Metanephros (tissue), 2 donors: Measurements from ENCODE around the gene RCOR2. TPM values are rescaled to one million over a fixed set of nuclear protein-coding genes. Genes with fewer than 3 reads are reported as not detected.

Experiments used
- small RNA-seq: library from RNA; depleted of rRNA; stranded (forward); fragments of <200 nt; gene quantifications from one replicate; pipeline ENCODE3, GENCODE V24; 2014; ENCODE audit warnings: low replicate concordance
- total RNA-seq: library from RNA; depleted of rRNA; stranded (reverse); fragments of >200 nt; gene quantifications from one replicate; pipeline ENCODE4 v1.2.3, GENCODE V29; 2014

The RCOR2 gene
- total RNA-seq, result 4.1 TPM

DNA sequence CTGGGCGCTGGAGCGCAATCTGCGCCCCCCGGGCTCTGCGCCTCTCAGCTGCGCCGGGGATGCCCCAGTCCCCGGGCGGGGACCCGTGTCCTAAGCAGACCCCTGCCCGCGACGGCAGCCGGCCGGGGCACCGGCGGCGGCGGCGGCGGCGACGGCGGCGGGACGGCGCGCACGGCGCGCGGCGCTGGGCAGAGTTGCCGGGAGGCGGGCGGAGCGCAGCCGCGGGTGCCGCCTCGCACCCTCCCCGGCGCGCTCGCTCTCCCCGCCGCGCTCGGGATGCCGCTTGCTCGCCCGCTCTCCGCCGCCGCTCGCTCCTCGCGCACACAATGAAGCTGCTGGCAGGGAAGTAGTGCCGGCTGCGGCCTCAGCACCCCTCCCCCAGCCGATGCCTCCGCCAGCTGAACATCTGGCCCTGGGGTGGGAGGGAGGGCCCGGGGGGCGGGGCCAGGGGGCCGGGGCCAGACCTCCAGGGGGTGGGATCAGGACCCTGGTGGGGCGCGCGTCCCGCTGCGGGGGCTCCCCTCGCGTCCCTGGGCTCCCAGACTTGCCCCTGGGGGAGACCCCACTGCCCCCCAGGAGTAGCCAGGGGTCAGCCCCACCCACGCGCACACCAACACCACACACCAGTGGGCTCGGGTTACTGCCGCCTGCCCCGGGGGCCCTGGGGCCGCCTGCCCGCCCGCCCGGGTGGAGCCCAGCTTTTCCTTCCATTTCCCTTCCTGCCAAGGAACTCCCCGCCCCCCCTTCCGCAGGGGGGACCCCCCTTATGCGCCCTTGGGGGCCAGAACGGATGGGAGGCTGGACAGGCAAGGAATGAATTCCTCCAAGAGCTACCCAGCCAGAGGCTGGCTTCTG is at the start of gene RCOR2:
TSS of gene RCOR2 (minus strand) at position 328 of the 855 bp plus-strand sequence. CDS start 708 bp downstream, outside the sequence.

GRCh38 chr11:63938479-63939396 is 21.8 kb upstream of the RCOR2 start, which contains the start of gene NAA40:
Gene NAA40 (plus strand): TSS chr11:63939002. CDS start chr11:63939097, 95 bp downstream.

Small RNA genes lying within 50 kb of the gene (small RNA-seq; reads per million reads assigned to genes)
- not detected for gene RNU6-1306P

Other genes starting within 250 kb of the RCOR2 start
- gene ATL3, start 245.8 kb downstream of the RCOR2 start, total RNA-seq, result 38.0 TPM
- 61.8 TPM for gene RTN3, start 235.7 kb downstream of the RCOR2 start, total RNA-seq
- 29.5 TPM for gene ZFTA, start 148.4 kb downstream of the RCOR2 start, total RNA-seq
- gene SPINDOC, start 103.7 kb downstream of the RCOR2 start, total RNA-seq, result 9.4 TPM
- gene MARK2, start 78.1 kb downstream of the RCOR2 start, total RNA-seq, result 21.9 TPM
- gene NAA40, start 21.8 kb upstream of the RCOR2 start, total RNA-seq, result 18.7 TPM
- 494 TPM for gene COX8A, start 57.5 kb upstream of the RCOR2 start, total RNA-seq
- 49.4 TPM for gene OTUB1, start 69.3 kb upstream of the RCOR2 start, total RNA-seq
- gene FLRT1, start 118.8 kb upstream of the RCOR2 start, total RNA-seq, result 6.1 TPM
- gene MACROD1, start 248.9 kb upstream of the RCOR2 start, total RNA-seq, result 36.0 TPM